GM12801 (cell line): ENCODE measurements around the gene HEXD.

ENCODE experiments used
- CTCF ChIP-seq: IDR thresholded peaks from one replicate; pipeline ENCODE4 v1.5.1; 2011; ENCODE audit warnings: control low read depth; ENCODE audit not compliant: insufficient read length; ENCODE audit errors: extremely low read depth

The HEXD gene

GRCh38 chr17:82412535-82413520, 5.3 kb upstream of the HEXD start:
- no peak for TF ChIP-seq CTCF

- no peak for TF ChIP-seq CTCF
These were observed 3.4 kb upstream of the HEXD start for GRCh38 chr17:82414548-82415281.

- no peak for TF ChIP-seq CTCF
These were observed 2.8 kb upstream of the HEXD start for GRCh38 chr17:82415336-82415735.

GRCh38 chr17:82415786-82416185, 2.4 kb upstream of the HEXD start:
- TF ChIP-seq CTCF = no peak

GRCh38 chr17:82416264-82416663, 1.9 kb upstream of the HEXD start:
- TF ChIP-seq CTCF = no peak

GRCh38 chr17:82416771-82417170, 1.4 kb upstream of the HEXD start:
- no peak for TF ChIP-seq CTCF

- no peak for TF ChIP-seq CTCF
These were observed 1.4 kb downstream of the HEXD start for GRCh38 chr17:82419540-82419939.
